Thyroid gland (tissue), 4 donors: ENCODE data around the gene CYP46A1. TPM values are rescaled to one million over a fixed set of nuclear protein-coding genes. Genes with fewer than 3 reads are reported as not detected.
"Not testable (repeated sequence)": the region's sequence is repeated elsewhere in the genome, so short reads cannot be mapped to it uniquely, and the experiment has no call there.

Experiments used
- DNase-seq, 2 donors: peaks; one replicate each; pipeline ENCODE4 v3.0.0-alpha.2; 2019
- H3K27ac ChIP-seq, 3 donors: fragments of 200-600 bp; sonication (generic); 1 replicate in 2 of 3; 2 replicates in 1 of 3; pipeline ENCODE4 v1.5.1; 2016 to 2019; ENCODE audit warnings: mild to moderate bottlenecking in 1 of 3, moderate library complexity in 1 of 3
- H3K27me3 ChIP-seq: fragments of 200-600 bp; sonication (generic); one replicate; pipeline ENCODE4 v1.5.1; 2019
- H3K36me3 ChIP-seq, 2 donors: fragments of 200-600 bp; sonication (generic); one replicate each; pipeline ENCODE4 v1.5.1; 2016 to 2019
- H3K4me1 ChIP-seq, 2 donors: fragments of 200-600 bp; sonication (generic); one replicate each; pipeline ENCODE4 v1.5.1; 2017 to 2019
- H3K4me3 ChIP-seq, 3 donors: fragments of 200-600 bp; sonication (generic); replicated peaks in 1 of 3; 1 replicate in 2 of 3; 2 replicates in 1 of 3; pipeline ENCODE4 v1.5.1; 2016; ENCODE audit warnings: mild to moderate bottlenecking in 1 of 3
- H3K9me3 ChIP-seq: fragments of 200-600 bp; sonication (generic); one replicate; pipeline ENCODE4 v1.5.1; 2017
- POLR2A ChIP-seq, 2 donors: fragments of 450-650 bp; IDR thresholded peaks; one replicate each; pipeline ENCODE4 v1.6.1; 2017; ENCODE audit warnings: antibody characterized with exemption in 2 of 2, mild to moderate bottlenecking in 2 of 2, moderate library complexity in 1 of 2
- WGBS, 2 donors: methylation state at CpG; one replicate each; pipeline ENCODE4 v1.1.5; 2017; 5-methylcytosine and 5-hydroxymethylcytosine counted together
- intact Hi-C: fragments of 100-400 bp; cut with DNase I; formaldehyde crosslinking; loops from one replicate; pipeline ENCODE4 v1.15.1; 2023
- total RNA-seq, 4 donors: library from RNA; depleted of rRNA; stranded (reverse); fragments of >200 nt; gene quantifications; one replicate each; pipeline ENCODE4 v1.2.3, GENCODE V29; 2016
- TF ChIP-seq, protein P1 (sequence below), 6 experiments: fragments of 200-600 bp in 3 of 6; fragments of 450-650 bp in 3 of 6; sonication (generic) in 3 of 6; IDR thresholded peaks; one replicate each; pipeline ENCODE4 v1.5.1; 2016 to 2019; ENCODE audit warnings: antibody characterized with exemption in 6 of 6, mild to moderate bottlenecking in 2 of 6, inconsistent platforms in 1 of 6, moderate library complexity in 1 of 6

The CYP46A1 gene
- total RNA-seq, 4 donors from 2014 or later = 0.54 to 5.2 (median 1.5) TPM

- H3K36me3 ChIP-seq = no peaks in the 10 kb centered on the region
- TF ChIP-seq POLR2A (IDR thresholded peaks at IDR 0.05) = no peak
- TF ChIP-seq, protein P1, sequence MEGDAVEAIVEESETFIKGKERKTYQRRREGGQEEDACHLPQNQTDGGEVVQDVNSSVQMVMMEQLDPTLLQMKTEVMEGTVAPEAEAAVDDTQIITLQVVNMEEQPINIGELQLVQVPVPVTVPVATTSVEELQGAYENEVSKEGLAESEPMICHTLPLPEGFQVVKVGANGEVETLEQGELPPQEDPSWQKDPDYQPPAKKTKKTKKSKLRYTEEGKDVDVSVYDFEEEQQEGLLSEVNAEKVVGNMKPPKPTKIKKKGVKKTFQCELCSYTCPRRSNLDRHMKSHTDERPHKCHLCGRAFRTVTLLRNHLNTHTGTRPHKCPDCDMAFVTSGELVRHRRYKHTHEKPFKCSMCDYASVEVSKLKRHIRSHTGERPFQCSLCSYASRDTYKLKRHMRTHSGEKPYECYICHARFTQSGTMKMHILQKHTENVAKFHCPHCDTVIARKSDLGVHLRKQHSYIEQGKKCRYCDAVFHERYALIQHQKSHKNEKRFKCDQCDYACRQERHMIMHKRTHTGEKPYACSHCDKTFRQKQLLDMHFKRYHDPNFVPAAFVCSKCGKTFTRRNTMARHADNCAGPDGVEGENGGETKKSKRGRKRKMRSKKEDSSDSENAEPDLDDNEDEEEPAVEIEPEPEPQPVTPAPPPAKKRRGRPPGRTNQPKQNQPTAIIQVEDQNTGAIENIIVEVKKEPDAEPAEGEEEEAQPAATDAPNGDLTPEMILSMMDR (IDR thresholded peaks at IDR 0.05) = no peak
- 77 to 82% methylated on average over 5 of the region's 5 CpGs for WGBS, 2 donors
- no peaks in the 10 kb centered on the region for H3K27me3 ChIP-seq
- no peak for DNase-seq
- no peaks in the 10 kb centered on the region for H3K9me3 ChIP-seq
- no peak overlapping the region for H3K27ac ChIP-seq
- intact Hi-C loops = no loop called here
- no peak overlapping the region for H3K4me3 ChIP-seq
- peaks cover 0 to 11% of the 10 kb centered on the region in 2 donors for H3K4me1 ChIP-seq
These were observed 76.7 kb downstream of the CYP46A1 start for GRCh38 chr14:99760817-99761216.

- H3K4me1 ChIP-seq, H3K4me3 ChIP-seq, intact Hi-C loops, H3K27ac ChIP-seq, H3K36me3 ChIP-seq, H3K27me3 ChIP-seq, DNase-seq, H3K9me3 ChIP-seq: not testable (repeated sequence)
- 88 to 94% methylated on average over 4 of the region's 4 CpGs for WGBS, 2 donors
These were observed 78.8 kb downstream of the CYP46A1 start for GRCh38 chr14:99762911-99763310.

DNA sequence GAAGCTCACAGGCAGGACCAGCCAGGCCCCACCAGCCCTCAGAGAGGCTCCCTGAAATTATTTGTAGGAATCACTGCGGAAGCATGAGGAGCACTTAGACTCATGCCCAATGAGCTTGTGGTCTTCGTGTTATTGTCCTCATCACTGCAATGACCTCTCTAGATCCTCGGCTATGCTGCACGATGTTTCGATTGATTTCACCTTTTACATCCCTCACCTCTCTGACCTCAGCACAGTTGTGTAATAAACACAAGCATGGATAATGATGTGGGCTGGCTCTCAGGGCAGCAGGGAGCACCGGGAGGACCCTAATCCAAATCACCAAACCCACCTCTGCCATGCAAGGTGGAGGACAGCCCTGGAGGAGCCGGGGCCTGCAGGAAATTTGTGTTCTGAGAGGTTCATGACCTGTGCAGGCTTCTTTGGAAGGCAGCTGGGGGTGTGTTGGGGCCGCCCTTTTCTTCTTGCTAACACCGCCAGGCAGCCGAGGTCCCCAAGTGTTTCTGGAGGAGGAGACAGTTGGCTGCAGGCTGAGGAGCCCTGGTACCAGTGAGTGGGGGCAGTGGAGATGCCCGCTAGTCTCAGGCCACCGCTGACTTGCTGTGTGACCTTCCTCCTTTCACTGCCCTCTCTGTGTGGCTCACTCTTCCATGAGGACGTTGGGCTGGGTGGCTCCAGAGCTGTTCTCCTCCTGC is 79.6 kb downstream of the CYP46A1 start:
- no peaks in the 10 kb centered on the region for H3K27me3 ChIP-seq
- TF ChIP-seq POLR2A (IDR thresholded peaks at IDR 0.05) = no peak
- TF ChIP-seq, protein P1 (IDR thresholded peaks at IDR 0.05) = no peak
- no peaks in the 10 kb centered on the region for H3K36me3 ChIP-seq
- H3K4me3 ChIP-seq = no peak overlapping the region
- intact Hi-C loops = no loop called here
- 85 to 88% methylated on average over 11 to 13 of the region's 13 CpGs for WGBS, 2 donors
- H3K27ac ChIP-seq = no peak overlapping the region
- no peaks in the 10 kb centered on the region for H3K4me1 ChIP-seq
- H3K9me3 ChIP-seq = no peaks in the 10 kb centered on the region
- no peak for DNase-seq

DNA sequence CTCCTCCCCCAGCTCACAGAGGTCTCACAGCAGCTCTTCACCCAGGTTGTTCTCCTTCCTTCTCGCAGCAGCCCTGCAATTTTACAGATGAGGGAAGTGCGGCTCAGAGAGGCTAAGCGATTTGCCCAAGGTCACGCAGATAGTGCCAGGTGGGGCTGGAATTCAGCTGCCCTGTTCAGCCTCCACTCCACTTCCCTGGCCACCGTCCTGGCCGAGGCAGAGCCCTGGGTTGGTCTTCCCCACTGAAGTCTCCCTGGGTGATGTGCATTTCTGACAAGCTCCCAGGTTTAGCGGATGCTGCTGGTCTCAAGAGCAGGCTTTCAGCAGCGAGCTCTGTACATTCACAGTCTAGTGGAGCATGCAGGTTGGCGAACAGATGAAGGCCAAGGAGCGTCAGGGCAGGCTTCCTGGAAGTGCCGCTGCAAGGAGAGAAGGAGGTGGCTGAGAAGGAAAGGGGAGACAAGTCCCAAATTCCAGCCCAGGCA is 80.2 kb downstream of the CYP46A1 start:
- no peaks in the 10 kb centered on the region for H3K9me3 ChIP-seq
- DNase-seq = no peak
- WGBS, 2 donors = 72 to 87% methylated on average over 8 to 11 of the region's 11 CpGs
- no peaks in the 10 kb centered on the region for H3K36me3 ChIP-seq
- no peak overlapping the region for H3K4me3 ChIP-seq
- H3K27ac ChIP-seq = no peak overlapping the region
- no peaks in the 10 kb centered on the region for H3K4me1 ChIP-seq
- no peaks in the 10 kb centered on the region for H3K27me3 ChIP-seq
- intact Hi-C loops = no loop called here
- TF ChIP-seq POLR2A (IDR thresholded peaks at IDR 0.05) = no peak
- TF ChIP-seq, protein P1 (IDR thresholded peaks at IDR 0.05) = no peak

GRCh38 chr14:99768381-99768780 is 84.3 kb downstream of the CYP46A1 start:
- no peak for DNase-seq
- no peaks in the 10 kb centered on the region for H3K4me1 ChIP-seq
- H3K27me3 ChIP-seq = no peaks in the 10 kb centered on the region
- H3K36me3 ChIP-seq = no peaks in the 10 kb centered on the region
- no peak for TF ChIP-seq POLR2A (IDR thresholded peaks at IDR 0.05)
- TF ChIP-seq, protein P1 (IDR thresholded peaks at IDR 0.05) = no peak
- no peak overlapping the region for H3K27ac ChIP-seq
- H3K4me3 ChIP-seq = no peak overlapping the region
- WGBS, 2 donors = 80 to 81% methylated on average over 6 of the region's 6 CpGs
- intact Hi-C loops = no loop called here
- no peaks in the 10 kb centered on the region for H3K9me3 ChIP-seq
